HEK293T (cell line): Measurements from ENCODE around the gene ECI1.
"Not testable (repeated sequence)": the region's sequence is repeated elsewhere in the genome, so short reads cannot be mapped to it uniquely, and the experiment has no call there.

Source experiments
- BHLHE40 ChIP-seq: fragments of 450-650 bp; IDR thresholded peaks from 2 replicates; pipeline ENCODE4 v1.6.1; 2016; ENCODE audit warnings: mild to moderate bottlenecking, moderate library complexity, borderline replicate concordance
- CTBP1 ChIP-seq: fragments of 450-650 bp; IDR thresholded peaks from 2 replicates; pipeline ENCODE4 v1.6.1; 2016; ENCODE audit warnings: borderline replicate concordance
- ELF4 ChIP-seq: fragments of 450-650 bp; IDR thresholded peaks from 2 replicates; pipeline ENCODE4 v1.6.1; 2017; ENCODE audit warnings: antibody characterized with exemption
- FOXA1 ChIP-seq: fragments of 450-650 bp; IDR thresholded peaks from 2 replicates; pipeline ENCODE4 v1.6.1; 2016; ENCODE audit warnings: mild to moderate bottlenecking
- FOXK2 ChIP-seq: fragments of 450-650 bp; IDR thresholded peaks from 2 replicates; pipeline ENCODE4 v1.6.1; 2016; ENCODE audit warnings: mild to moderate bottlenecking
- FOXM1 ChIP-seq: fragments of 450-650 bp; IDR thresholded peaks from 2 replicates; pipeline ENCODE4 v1.6.1; 2017; ENCODE audit warnings: mild to moderate bottlenecking, borderline replicate concordance
- HDGF ChIP-seq: fragments of 450-650 bp; IDR thresholded peaks from 2 replicates; pipeline ENCODE4 v1.6.1; 2017; ENCODE audit warnings: antibody characterized with exemption, borderline replicate concordance
- L3MBTL2 ChIP-seq: fragments of 450-650 bp; conservative IDR thresholded peaks from 2 replicates; pipeline ENCODE4 v1.6.1; 2016; ENCODE audit warnings: mild to moderate bottlenecking
- LEF1 ChIP-seq: fragments of 450-650 bp; IDR thresholded peaks from 2 replicates; pipeline ENCODE4 v1.6.1; 2017; ENCODE audit warnings: mild to moderate bottlenecking, borderline replicate concordance
- PKNOX1 ChIP-seq: fragments of 450-650 bp; IDR thresholded peaks from 2 replicates; pipeline ENCODE4 v1.6.1; 2016
- SP1 ChIP-seq: fragments of 450-650 bp; IDR thresholded peaks from 2 replicates; pipeline ENCODE4 v1.6.1; 2017
- SUZ12 ChIP-seq: fragments of 450-650 bp; IDR thresholded peaks from 2 replicates; pipeline ENCODE4 v1.6.1; 2016; ENCODE audit warnings: mild to moderate bottlenecking
- TARDBP ChIP-seq: fragments of 450-650 bp; IDR thresholded peaks from 2 replicates; pipeline ENCODE4 v1.6.1; 2016
- ZNF384 ChIP-seq: fragments of 450-650 bp; IDR thresholded peaks from 2 replicates; pipeline ENCODE4 v1.6.1; 2016

- TF ChIP-seq FOXM1, FOXK2, SUZ12, FOXA1, LEF1, ZNF384, TARDBP, SP1, ELF4, L3MBTL2, BHLHE40, HDGF, PKNOX1, CTBP1: not testable (repeated sequence)
These were observed 15.5 kb upstream of the ECI1 start for GRCh38 chr16:2266887-2267286.
